GM23248 (cell line): ENCODE measurements around the gene TSPYL2.

Source experiments
- EZH2 ChIP-seq: fragments of 200-600 bp; sonication (generic); IDR thresholded peaks from 2 replicates; pipeline ENCODE4 v1.6.1; 2018; ENCODE audit warnings: antibody characterized with exemption, mild to moderate bottlenecking; ENCODE audit not compliant: insufficient read depth, poor library complexity, severe bottlenecking
- EZH2phosphoT487 ChIP-seq: fragments of 200-600 bp; sonication (generic); IDR thresholded peaks from 2 replicates; pipeline ENCODE4 v1.6.1; 2018; ENCODE audit warnings: antibody characterized with exemption, moderate library complexity, mild to moderate bottlenecking, low read depth; ENCODE audit not compliant: insufficient read depth

DNA sequence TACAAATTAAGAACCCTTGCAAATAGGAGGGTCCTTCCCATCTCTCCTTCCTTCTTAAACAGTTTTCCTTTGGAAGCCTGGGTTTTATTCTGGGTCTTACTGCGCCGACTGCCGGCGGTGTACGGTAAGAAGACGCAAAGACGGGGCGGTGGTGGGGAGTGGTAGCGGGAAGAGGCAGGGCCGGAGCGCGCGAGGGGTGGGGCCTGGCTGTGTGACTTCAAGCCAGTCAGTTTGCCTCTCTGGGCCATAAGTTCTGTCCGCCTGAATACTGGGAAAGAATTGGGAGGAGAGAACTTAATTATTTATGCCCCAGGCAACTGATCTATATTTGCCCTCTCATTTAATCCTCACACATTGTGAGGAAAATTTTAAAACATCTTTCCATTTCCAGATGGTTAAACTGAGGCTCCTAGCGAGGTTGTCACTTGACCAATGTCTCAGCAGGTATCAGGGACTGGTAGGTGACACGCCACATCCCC lies 11.0 kb downstream of the TSPYL2 start:
- TF ChIP-seq EZH2, result no peak
- no peak for TF ChIP-seq EZH2phosphoT487
